Adrenal gland (tissue), 12 donors: ENCODE data around the gene CNTN4. TPM values are rescaled to one million over a fixed set of nuclear protein-coding genes. Genes with fewer than 3 reads are reported as not detected.

Experiments
- DNase-seq, 7 donors: peaks; one replicate each; pipeline ENCODE4 v3.0.0-alpha.2; 2019 to 2020
- H3K27ac ChIP-seq, 5 donors: fragments of 200-600 bp; sonication (generic) in 4 of 5; 1 replicate in 3 of 5; 2 replicates in 2 of 5; pipeline versions ENCODE4 v1.5.1 to v1.8.0; 2016 to 2020; ENCODE audit warnings: mild to moderate bottlenecking in 1 of 5
- H3K27me3 ChIP-seq: fragments of 200-600 bp; 2 replicates; pipeline ENCODE4 v1.8.0; 2021
- H3K36me3 ChIP-seq, 2 donors: fragments of 200-600 bp; replicated peaks in 1 of 2; 1 replicate in 1 of 2; 2 replicates in 1 of 2; pipeline versions ENCODE4 v1.5.1 to v1.8.0; 2018 to 2022
- H3K4me1 ChIP-seq, 2 donors: fragments of 200-600 bp; replicated peaks in 1 of 2; 1 replicate in 1 of 2; 2 replicates in 1 of 2; pipeline versions ENCODE4 v1.5.1 to v1.8.0; 2018 to 2021
- H3K4me3 ChIP-seq, 4 donors: fragments of 200-600 bp; sonication (generic) in 3 of 4; one replicate each; pipeline ENCODE4 v1.5.1; 2016 to 2018
- H3K9me3 ChIP-seq, 3 donors: fragments of 200-600 bp; sonication (generic) in 1 of 3; replicated peaks in 1 of 3; 1 replicate in 2 of 3; 2 replicates in 1 of 3; pipeline versions ENCODE4 v1.5.1 to v1.8.0; 2016 to 2021
- CTCF ChIP-seq, 6 experiments: fragments of 450-650 bp in 4 of 6; fragments of 200-600 bp in 2 of 6; sonication (generic) in 1 of 6; IDR thresholded peaks; 1 replicate in 5 of 6; 2 replicates in 1 of 6; pipeline versions ENCODE4 v1.5.1 to v1.8.0; 2016 to 2021; ENCODE audit warnings: antibody characterized with exemption in 6 of 6, mild to moderate bottlenecking in 2 of 6, moderate library complexity in 1 of 6
- POLR2A ChIP-seq, 2 donors: fragments of 450-650 bp; IDR thresholded peaks; one replicate each; pipeline ENCODE4 v1.6.1; 2017; ENCODE audit warnings: antibody characterized with exemption in 2 of 2, mild to moderate bottlenecking in 2 of 2, moderate library complexity in 1 of 2
- WGBS, 4 donors: extraction: QIAGEN DNeasy Blood & Tissue Kit in 2 of 4; methylation state at CpG; one replicate each; pipeline versions ENCODE4 v1.1.5 to v1.1.7; 2013 to 2017; 5-methylcytosine and 5-hydroxymethylcytosine counted together
- intact Hi-C, 2 donors: fragments of 100-400 bp; cut with DNase I; formaldehyde crosslinking; loops; one replicate each; pipeline versions ENCODE4 v1.14.1 to v1.15.0; 2022 to 2023
- polyA plus RNA-seq, 3 donors: library from polyadenylated mRNA; stranded (reverse); fragments of 200-250 nt in 2 of 3; fragments of 350-450 nt in 1 of 3; fragmentation: Illumina TruSeq in 1 of 3; extraction: RNeasy Lipid Tissue Mini Kit (QIAGEN cat#74804) in 1 of 3; gene quantifications; one replicate each; pipeline ENCODE4 v1.2.3, GENCODE V29; 2013 to 2014
- total RNA-seq, 9 donors: library from RNA; depleted of rRNA in 4 of 9; stranded (reverse); fragments of >200 nt in 4 of 9; fragments of 120-200 nt in 1 of 9; fragmentation: NEBNext Ultra II Directional in 1 of 9; extraction: Animal tissue kit (Norgen Biotek cat#: 25700) in 1 of 9; gene quantifications; one replicate each; pipeline versions ENCODE4 v1.1.0 to v1.2.4, GENCODE V29; 2013 to 2023
- donor health status: healthy with polysubstance abuse.
- donor health status: Bipolar disorder and iron deficiency.
- donor health status: DM: yes; HTN: yes; CAD: no.
- donor health status: DM: no; HTN: no; CAD: no.
- donor health status: DM: no; HTN: no; CAD: no.
- donor health status: DM: yes; HTN: yes; CAD: no.

Gene CNTN4
- total and polyA plus RNA-seq, 12 donors: 0.17 to 9.2 (median 1.6) TPM

- no peaks in the 10 kb centered on the region for H3K9me3 ChIP-seq
- intact Hi-C loops: no loop called here
- H3K36me3 ChIP-seq: no peaks in the 10 kb centered on the region
- TF ChIP-seq CTCF (IDR thresholded peaks at IDR 0.05) (no peak), POLR2A (IDR thresholded peaks at IDR 0.05) (no peak)
- no peaks in the 10 kb centered on the region for H3K27me3 ChIP-seq
- no peak overlapping the region for H3K27ac ChIP-seq
- H3K4me3 ChIP-seq: no peak overlapping the region
- no peaks in the 10 kb centered on the region for H3K4me1 ChIP-seq
- WGBS, 4 donors: 57 to 67% (median 65%) methylated on average over 1 of the region's 1 CpG
- no peak for DNase-seq
Measured at GRCh38 chr3:2938711-2939110, 840.0 kb downstream of the CNTN4 start.

- DNase-seq: no peak
- no peak overlapping the region for H3K27ac ChIP-seq
- no peak for TF ChIP-seq POLR2A (IDR thresholded peaks at IDR 0.05)
- TF ChIP-seq CTCF (IDR thresholded peaks at IDR 0.05): no peak
- no peaks in the 10 kb centered on the region for H3K4me1 ChIP-seq
- H3K27me3 ChIP-seq: no peaks in the 10 kb centered on the region
- no peaks in the 10 kb centered on the region for H3K9me3 ChIP-seq
- intact Hi-C loops: no loop called here
- H3K4me3 ChIP-seq: no peak overlapping the region
- WGBS, 4 donors: 82 to 91% (median 88%) methylated on average over 2 of the region's 2 CpGs
- no peaks in the 10 kb centered on the region for H3K36me3 ChIP-seq
Measured at GRCh38 chr3:2940062-2940461, 841.4 kb downstream of the CNTN4 start.

- Histone ChIP-seq H3K36me3 (no peaks in the 10 kb centered on the region), H3K4me1 (no peaks in the 10 kb centered on the region), H3K27ac (no peak overlapping the region), H3K4me3 (no peak overlapping the region), H3K9me3 (no peaks in the 10 kb centered on the region), H3K27me3 (no peaks in the 10 kb centered on the region)
- intact Hi-C loops: no loop called here
- TF ChIP-seq CTCF (IDR thresholded peaks at IDR 0.05): no peak
- no peak for TF ChIP-seq POLR2A (IDR thresholded peaks at IDR 0.05)
- WGBS, 4 donors: 77 to 95% (median 88%) methylated on average over 1 of the region's 1 CpG
- no peak for DNase-seq
Measured at GRCh38 chr3:2944628-2945027, 846.0 kb downstream of the CNTN4 start.

- H3K4me3 ChIP-seq: no peak overlapping the region
- TF ChIP-seq POLR2A (IDR thresholded peaks at IDR 0.05) (no peak), CTCF (IDR thresholded peaks at IDR 0.05) (no peak)
- no peak overlapping the region for H3K27ac ChIP-seq
- no peaks in the 10 kb centered on the region for H3K9me3 ChIP-seq
- no peaks in the 10 kb centered on the region for H3K36me3 ChIP-seq
- 65 to 75% (median 68%) methylated on average over 3 of the region's 3 CpGs for WGBS, 4 donors
- no peaks in the 10 kb centered on the region for H3K27me3 ChIP-seq
- intact Hi-C loops: no loop called here
- no peak for DNase-seq
- no peaks in the 10 kb centered on the region for H3K4me1 ChIP-seq
Measured at GRCh38 chr3:2945121-2945520, 846.5 kb downstream of the CNTN4 start.
